Measurements from ENCODE around the gene ADAMTS6.
"Not testable (repeated sequence)": the region's sequence is repeated elsewhere in the genome, so short reads cannot be mapped to it uniquely, and the experiment has no call there.

The ADAMTS6 gene

DNA sequence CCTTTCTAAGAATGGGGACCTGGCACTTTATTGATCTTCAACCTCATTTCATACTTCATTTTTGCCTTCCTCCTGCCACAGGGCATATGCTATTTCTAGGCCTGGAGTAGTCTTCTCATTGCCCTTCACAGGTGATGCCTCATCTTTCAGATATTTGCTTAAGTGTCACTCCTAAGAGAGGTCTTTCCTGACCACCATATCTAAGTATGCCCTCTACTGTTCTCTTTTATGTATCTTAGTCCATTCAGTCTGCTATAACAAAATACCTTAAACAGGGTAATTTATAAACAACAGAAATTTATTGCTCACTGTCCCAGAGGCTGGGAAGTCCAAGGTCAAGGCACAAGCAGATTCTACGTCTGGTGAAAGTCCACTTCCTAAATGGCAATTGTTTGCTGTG lies 99.1 kb downstream of the ADAMTS6 start:
- no peak for DNase-seq (ENCODE audit: low read depth in 2 of 3, low spot score in 1 of 3)

- DNase-seq (ENCODE audit: low read depth in 2 of 3, low spot score in 1 of 3): not testable (repeated sequence)
These were observed 111.2 kb downstream of the ADAMTS6 start for GRCh38 chr5:65370505-65370904.

DNA sequence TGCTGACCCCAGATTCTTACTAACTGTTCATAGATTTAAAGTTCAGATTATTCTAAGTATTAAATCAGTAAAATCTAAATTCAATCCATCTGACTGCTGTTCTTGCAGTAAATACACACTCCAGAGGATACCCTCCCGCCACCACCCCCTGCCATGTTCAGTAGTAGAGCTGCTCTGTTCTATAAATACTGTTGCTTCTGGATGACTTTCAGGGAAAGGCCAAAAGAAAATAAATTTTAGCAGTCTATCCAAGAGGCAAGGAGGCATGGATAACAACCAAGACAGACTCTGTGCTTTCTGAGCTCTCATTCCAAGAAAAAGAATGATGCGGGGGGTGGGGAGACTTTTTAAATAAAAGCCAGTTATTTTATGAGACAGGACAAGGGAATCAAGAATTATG lies 115.1 kb downstream of the ADAMTS6 start:
- no peak for DNase-seq (ENCODE audit: low read depth in 2 of 3, low spot score in 1 of 3)

- DNase-seq (ENCODE audit: low read depth in 2 of 3, low spot score in 1 of 3): no peak
These were observed 116.8 kb downstream of the ADAMTS6 start for GRCh38 chr5:65364907-65365306.

- no peak for DNase-seq (ENCODE audit: low read depth in 2 of 3, low spot score in 1 of 3)
These were observed 118.2 kb downstream of the ADAMTS6 start for GRCh38 chr5:65363499-65363898.

DNA sequence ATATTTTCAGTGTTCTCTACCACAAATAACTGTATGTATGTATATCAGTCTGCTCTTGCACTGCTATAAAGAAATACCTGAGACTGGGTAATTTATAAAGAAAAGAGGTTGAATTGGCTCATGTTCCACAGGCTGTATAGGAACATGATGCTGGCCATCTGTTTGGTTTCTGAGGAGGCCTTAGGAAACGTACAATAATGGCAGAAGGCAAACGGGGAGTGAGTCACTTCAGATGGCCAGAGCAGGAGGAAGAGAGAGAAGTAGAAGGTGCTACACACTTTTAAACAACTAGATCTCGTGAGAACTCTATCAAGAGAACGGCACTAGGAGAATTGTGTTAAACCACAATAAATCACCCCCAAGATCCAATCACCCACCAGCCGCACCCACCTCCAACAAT lies 121.7 kb downstream of the ADAMTS6 start:
- DNase-seq (ENCODE audit: low read depth in 2 of 3, low spot score in 1 of 3): no peak

DNA sequence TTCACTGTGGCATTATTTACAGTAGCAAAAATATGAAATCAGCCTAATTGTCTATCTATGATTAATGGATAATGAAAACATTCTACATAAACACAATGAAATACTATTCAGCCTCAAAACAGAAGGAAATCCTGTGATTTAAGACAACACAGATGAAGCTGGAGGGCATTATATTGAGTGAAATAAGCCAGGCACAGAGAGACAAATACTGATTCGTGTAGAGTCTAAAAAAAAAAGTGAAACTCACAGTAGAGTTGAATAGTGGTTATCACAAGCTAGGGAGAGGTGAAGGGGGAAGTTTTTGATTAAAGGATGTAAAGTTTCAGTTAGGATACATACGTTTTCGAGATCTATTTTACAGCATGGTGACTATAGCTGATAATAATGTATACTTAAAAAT lies 122.2 kb downstream of the ADAMTS6 start:
- DNase-seq (ENCODE audit: low read depth in 2 of 3, low spot score in 1 of 3): no peak

GRCh38 chr5:65356274-65356673 lies 125.4 kb downstream of the ADAMTS6 start:
- DNase-seq (ENCODE audit: low read depth in 2 of 3, low spot score in 1 of 3): no peak

- DNase-seq (ENCODE audit: low read depth in 2 of 3, low spot score in 1 of 3): no peak
These were observed 126.4 kb downstream of the ADAMTS6 start for GRCh38 chr5:65355301-65355700.

DNA sequence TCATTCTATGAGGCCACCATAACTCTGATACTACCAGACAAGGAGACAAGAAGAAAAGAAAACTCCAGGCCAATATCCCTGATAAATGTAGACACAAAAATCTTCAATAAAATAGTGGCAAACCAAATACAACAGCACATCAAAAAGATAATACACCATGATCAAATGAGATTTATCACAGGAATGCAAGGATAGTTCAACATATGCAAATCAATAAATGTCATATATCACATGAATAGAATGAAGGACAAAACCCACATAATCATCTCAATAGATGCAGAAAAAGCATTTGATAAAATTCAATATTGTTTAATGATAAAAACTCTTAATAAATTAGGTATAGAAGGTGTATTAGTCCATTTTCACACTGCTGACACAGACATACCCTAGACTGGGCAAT lies 139.9 kb downstream of the ADAMTS6 start:
- no peak for DNase-seq (ENCODE audit: low read depth in 2 of 3, low spot score in 1 of 3)

- no peak for DNase-seq (ENCODE audit: low read depth in 2 of 3, low spot score in 1 of 3)
These were observed 143.0 kb downstream of the ADAMTS6 start for GRCh38 chr5:65338606-65339151.

DNA sequence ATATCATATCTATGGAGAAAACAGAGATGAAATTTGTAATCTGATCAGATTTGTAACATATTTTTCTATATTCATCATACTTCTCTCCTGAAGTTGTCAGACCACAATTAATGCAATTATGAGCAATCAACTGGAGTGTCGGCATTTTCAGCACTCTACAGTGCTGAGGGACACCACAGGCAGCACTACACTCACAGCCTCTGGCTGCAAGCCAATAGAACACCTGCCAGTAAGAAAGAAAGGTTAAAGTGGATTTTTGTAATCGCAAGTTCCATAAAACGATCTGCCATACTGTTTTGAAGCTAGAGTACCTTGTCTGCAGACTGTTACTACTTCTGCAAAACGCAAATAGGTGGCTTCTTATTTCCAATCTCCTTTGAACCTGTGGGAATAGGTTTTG lies 147.6 kb downstream of the ADAMTS6 start:
- DNase-seq (ENCODE audit: low read depth in 2 of 3, low spot score in 1 of 3): no peak

DNA sequence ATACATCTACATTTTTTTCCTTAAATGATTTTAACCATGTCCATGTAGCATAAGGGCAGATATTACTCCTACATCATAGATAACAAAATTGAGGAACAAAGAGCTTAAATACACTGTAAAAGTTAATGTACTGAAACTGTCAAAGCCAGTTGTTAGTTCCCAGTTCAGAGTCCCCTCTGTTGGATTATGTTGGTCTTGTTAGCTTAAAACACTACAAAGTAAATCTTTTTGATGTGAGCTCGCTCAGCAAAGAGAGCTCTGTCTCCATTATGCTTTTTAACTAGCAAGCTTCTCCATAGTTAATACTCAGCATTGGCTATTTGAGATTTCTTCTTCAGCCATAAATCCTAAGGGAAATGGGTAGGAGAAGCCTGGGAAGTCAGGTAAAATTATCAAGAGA lies 149.1 kb downstream of the ADAMTS6 start:
- DNase-seq (ENCODE audit: low read depth in 2 of 3, low spot score in 1 of 3): no peak

- no peak for DNase-seq (ENCODE audit: low read depth in 2 of 3, low spot score in 1 of 3)
These were observed 152.5 kb downstream of the ADAMTS6 start for GRCh38 chr5:65329266-65329665.

- no peak for DNase-seq (ENCODE audit: low read depth in 2 of 3, low spot score in 1 of 3)
These were observed 154.1 kb downstream of the ADAMTS6 start for GRCh38 chr5:65327582-65327981.

DNA sequence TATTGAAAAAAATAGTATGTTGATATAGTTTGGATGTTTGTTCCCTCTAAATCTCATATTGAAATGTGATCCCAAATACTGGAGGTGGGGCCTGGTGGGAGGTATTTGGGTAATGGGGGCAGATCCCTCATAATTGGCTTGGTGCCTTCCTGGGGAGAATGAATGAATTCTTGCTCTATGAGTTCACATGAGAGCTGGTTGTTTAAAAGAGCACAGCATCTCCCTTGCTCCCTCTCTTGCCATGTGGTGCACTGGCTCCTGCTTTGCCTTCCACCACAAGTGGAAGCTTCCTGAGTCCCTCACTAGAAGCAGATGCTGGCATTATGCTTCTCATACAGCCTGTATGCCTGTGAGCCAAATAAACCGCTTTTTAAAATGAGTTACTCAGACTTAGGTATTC lies 154.8 kb downstream of the ADAMTS6 start:
- no peak for DNase-seq (ENCODE audit: low read depth in 2 of 3, low spot score in 1 of 3)

DNA sequence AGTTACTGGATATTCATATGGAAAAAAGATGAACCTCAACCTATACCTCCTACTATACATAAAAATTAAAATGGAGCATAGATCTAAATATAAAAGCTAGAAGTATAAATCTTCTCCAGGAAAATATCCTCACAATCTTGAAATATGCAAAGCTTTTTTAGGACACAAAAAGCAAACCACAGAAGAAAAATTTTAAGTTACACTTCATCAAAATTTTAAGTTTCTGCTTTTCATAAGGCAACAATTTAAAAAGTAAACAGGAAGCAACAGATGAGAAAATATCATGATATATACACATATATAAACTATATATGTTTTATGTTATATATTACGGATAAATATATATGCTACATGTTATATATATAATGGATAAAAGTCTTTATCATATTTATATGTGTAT lies 157.5 kb downstream of the ADAMTS6 start:
- no peak for DNase-seq (ENCODE audit: low read depth in 2 of 3, low spot score in 1 of 3)

GRCh38 chr5:65320704-65321103 lies 161.0 kb downstream of the ADAMTS6 start:
- DNase-seq (ENCODE audit: low read depth in 2 of 3, low spot score in 1 of 3): not testable (repeated sequence)

DNA sequence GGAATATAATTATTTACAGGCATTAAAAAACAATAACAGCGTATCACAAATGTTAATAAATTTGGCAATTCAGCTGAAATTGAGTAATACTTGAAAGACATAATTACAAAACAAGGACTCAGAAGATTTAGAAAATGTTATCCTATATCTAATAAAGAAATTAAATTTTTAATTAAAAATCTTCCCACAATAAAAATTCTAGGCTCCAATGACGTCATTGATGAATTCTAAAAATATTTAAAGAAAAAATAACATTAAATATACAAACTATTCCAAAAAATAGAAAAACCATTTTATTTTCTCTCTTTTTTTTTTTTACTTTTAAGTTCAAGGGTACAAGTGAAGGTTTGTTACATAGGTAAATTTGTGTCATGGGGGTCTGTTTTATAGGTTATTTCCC lies 161.5 kb downstream of the ADAMTS6 start:
- no peak for DNase-seq (ENCODE audit: low read depth in 2 of 3, low spot score in 1 of 3)

- DNase-seq (ENCODE audit: low read depth in 2 of 3, low spot score in 1 of 3): no peak
These were observed 173.8 kb downstream of the ADAMTS6 start for GRCh38 chr5:65307931-65308330.

GRCh38 chr5:65307088-65307487 lies 174.6 kb downstream of the ADAMTS6 start:
- no peak for DNase-seq (ENCODE audit: low read depth in 2 of 3, low spot score in 1 of 3)

GRCh38 chr5:65305913-65306312 lies 175.8 kb downstream of the ADAMTS6 start:
- no peak for DNase-seq (ENCODE audit: low read depth in 2 of 3, low spot score in 1 of 3)

GRCh38 chr5:65299861-65300260 lies 181.9 kb downstream of the ADAMTS6 start:
- DNase-seq (ENCODE audit: low read depth in 2 of 3, low spot score in 1 of 3): no peak

- no peak for DNase-seq (ENCODE audit: low read depth in 2 of 3, low spot score in 1 of 3)
These were observed 185.7 kb downstream of the ADAMTS6 start for GRCh38 chr5:65296067-65296466.
